Colonic mucosa (tissue), 4 donors: ENCODE measurements around the gene PHF21A. TPM values are rescaled to one million over a fixed set of nuclear protein-coding genes. Genes with fewer than 3 reads are reported as not detected.

Experiments used
- DNase-seq: peaks from one replicate; pipeline ENCODE4 v3.0.0-alpha.2; 2020
- H3K27ac ChIP-seq: fragments of 200-600 bp; one replicate; pipeline ENCODE4 v1.8.0; 2021
- H3K27me3 ChIP-seq: fragments of 200-600 bp; one replicate; pipeline ENCODE4 v1.8.0; 2021
- H3K36me3 ChIP-seq: fragments of 200-600 bp; one replicate; pipeline ENCODE4 v1.8.0; 2021
- H3K4me1 ChIP-seq: fragments of 200-600 bp; one replicate; pipeline ENCODE4 v1.8.0; 2021; ENCODE audit warnings: mild to moderate bottlenecking
- H3K4me3 ChIP-seq: fragments of 200-600 bp; one replicate; pipeline ENCODE4 v1.8.0; 2021
- H3K9ac ChIP-seq, 2 donors: one replicate each; pipeline ENCODE4 v1.7.0; 2013; ENCODE audit warnings: control low read depth in 2 of 2, low read depth in 2 of 2, low read length in 2 of 2
- H3K9me3 ChIP-seq: fragments of 200-600 bp; one replicate; pipeline ENCODE4 v1.8.0; 2021
- CTCF ChIP-seq: fragments of 200-600 bp; IDR thresholded peaks from one replicate; pipeline ENCODE4 v1.8.0; 2022; ENCODE audit warnings: antibody characterized with exemption, mild to moderate bottlenecking
- intact Hi-C: fragments of 100-400 bp; cut with DNase I; formaldehyde crosslinking; loops from one replicate; pipeline ENCODE4 v1.14.1; 2022
- total RNA-seq, 2 donors: library from RNA; stranded (reverse); fragmentation: NEBNext Ultra II Directional in 1 of 2; extraction: Animal tissue kit (Norgen Biotek cat#: 25700) in 1 of 2; gene quantifications; one replicate each; pipeline ENCODE4 v1.2.1, GENCODE V29; 2021
- donor health status: healthy.
- donor health status: DM: no; HTN: no; CAD: no.
- donor health status: DM: no; HTN: no; CAD: no.

PHF21A gene
- total RNA-seq, 2 donors from 2014 or later: 17.0 to 19.1 TPM

DNA sequence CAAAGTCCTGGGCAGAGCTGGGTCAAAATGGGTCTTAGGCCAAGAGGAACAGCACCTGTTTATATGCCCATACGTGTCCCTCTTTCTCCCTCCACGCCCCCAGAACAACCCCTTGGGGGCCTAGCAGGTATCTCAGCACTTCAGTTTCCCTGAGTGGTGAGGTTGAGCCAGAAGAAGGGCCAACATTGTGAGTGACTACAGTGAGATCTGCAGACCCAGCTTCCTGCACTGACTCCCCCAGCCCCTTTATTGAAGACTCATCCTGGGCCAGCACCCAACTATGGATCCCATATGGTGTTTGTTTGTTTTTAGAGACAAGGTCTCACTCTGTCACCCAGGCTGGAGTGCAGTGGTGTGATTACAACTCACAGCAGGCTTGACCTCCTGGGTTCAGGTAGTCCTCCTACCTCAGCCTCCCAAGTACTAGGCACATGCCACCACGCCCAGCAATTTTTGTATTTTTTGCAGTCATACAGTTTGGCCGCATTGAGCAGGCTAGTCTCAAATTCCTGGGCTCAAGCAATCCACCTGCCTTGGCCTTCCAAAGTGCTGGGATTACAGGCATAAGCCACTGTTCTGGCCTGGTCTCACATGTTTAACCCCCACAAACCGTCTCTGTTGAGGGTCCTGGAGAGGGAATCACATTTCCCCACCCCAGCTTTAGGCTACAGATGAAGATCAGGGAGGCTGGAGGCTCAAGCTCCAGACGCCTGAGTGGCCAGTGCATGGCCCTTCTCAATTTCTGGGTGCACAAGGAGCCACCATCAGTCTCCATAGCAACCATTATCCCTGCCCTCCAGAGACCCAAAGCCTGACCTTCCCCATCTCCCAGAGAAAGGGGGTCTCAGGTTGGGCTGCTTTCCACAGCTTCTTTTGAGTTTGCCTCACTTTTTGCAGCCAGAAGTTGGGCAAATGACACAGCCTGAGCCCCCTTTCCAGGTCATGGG is 200.4 kb downstream of the PHF21A start:
- no peak overlapping the region for H3K4me3 ChIP-seq
- no peaks in the 10 kb centered on the region for H3K36me3 ChIP-seq
- no peak overlapping the region for H3K9ac ChIP-seq
- H3K27me3 ChIP-seq: peaks cover 18% of the 10 kb centered on the region
- H3K9me3 ChIP-seq: no peaks in the 10 kb centered on the region
- intact Hi-C loops: no loop called here
- TF ChIP-seq CTCF: no peak
- no peak overlapping the region for H3K27ac ChIP-seq
- H3K4me1 ChIP-seq: peaks cover 5% of the 10 kb centered on the region
- no peak for DNase-seq

- Histone ChIP-seq H3K36me3 (no peaks in the 10 kb centered on the region), H3K27ac (no peak overlapping the region), H3K27me3 (peaks cover 18% of the 10 kb centered on the region), H3K9me3 (no peaks in the 10 kb centered on the region), H3K9ac (no peak overlapping the region), H3K4me3 (no peak overlapping the region), H3K4me1 (peaks cover 5% of the 10 kb centered on the region)
- no peak for TF ChIP-seq CTCF
- intact Hi-C loops: no loop called here
- DNase-seq: no peak
Observed at GRCh38 chr11:45919806-45920530, 201.3 kb downstream of the PHF21A start.

DNA sequence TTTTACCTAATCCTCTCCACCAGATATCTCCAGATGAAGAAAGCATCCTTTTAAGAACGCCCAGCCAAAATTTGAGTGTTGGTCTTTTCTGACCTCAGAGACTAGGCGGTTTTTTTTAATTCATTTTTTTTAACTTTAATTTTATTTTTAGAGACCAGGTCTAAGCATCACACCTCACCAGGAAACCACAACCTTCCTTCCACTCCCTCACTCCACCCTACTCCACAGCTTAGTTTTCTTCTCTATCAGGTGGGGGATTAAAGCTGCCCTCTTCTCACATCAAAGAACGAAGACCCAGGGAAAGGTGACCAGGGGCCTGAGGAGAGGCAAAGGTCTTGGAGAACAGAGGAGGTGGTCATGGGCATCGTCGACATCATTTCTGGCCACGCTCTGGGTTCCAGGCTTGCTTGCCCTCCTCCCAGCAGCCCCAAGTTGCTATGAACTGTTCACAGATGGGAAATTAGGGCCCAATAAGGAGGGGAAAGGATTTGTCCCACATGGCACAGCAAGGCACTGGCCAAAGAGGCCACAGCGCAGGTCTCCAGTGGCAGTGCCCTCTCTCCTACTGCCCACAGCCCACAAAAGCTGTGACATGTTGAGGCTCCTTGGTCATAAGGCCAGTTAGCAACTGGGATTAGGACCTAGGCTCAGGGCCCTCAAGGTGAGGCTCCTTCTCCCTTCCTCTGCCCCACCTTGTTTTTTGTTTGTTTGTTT is 202.1 kb downstream of the PHF21A start:
- peak overlapping the region; percentile 81 for H3K27ac ChIP-seq
- peaks cover 5% of the 10 kb centered on the region for H3K4me1 ChIP-seq
- no peak for DNase-seq

GRCh38 chr11:45918331-45918941 is 202.8 kb downstream of the PHF21A start:
- peak overlapping the region; percentile 80 to 94 for H3K9ac ChIP-seq
- H3K4me1 ChIP-seq: peaks cover 5% of the 10 kb centered on the region
- peaks cover 12% of the 10 kb centered on the region for H3K36me3 ChIP-seq
- no peaks in the 10 kb centered on the region for H3K9me3 ChIP-seq
- H3K27me3 ChIP-seq: peaks cover 18% of the 10 kb centered on the region
- intact Hi-C loops: no loop called here
- peak overlapping the region; percentile 95 for H3K4me3 ChIP-seq
- no peak for TF ChIP-seq CTCF
- DNase-seq: peak; percentile 93
- peak overlapping the region; percentile 81 for H3K27ac ChIP-seq

More for the DNA sequence above, 202.1 kb downstream of the PHF21A start:
- Histone ChIP-seq H3K4me3 (peak overlapping the region; percentile 95), H3K36me3 (peaks cover 5% of the 10 kb centered on the region), H3K9ac (peak overlapping the region; percentile 80 to 94), H3K27me3 (peaks cover 18% of the 10 kb centered on the region), H3K9me3 (no peaks in the 10 kb centered on the region)
- intact Hi-C loops: no loop called here
- TF ChIP-seq CTCF: no peak
